GM21528 (cell line): ENCODE results near the gene PCDHGC3.

ENCODE experiments used
- ATAC-seq: cut with Tn5 transposase; IDR thresholded peaks from one replicate; pipeline ENCODE4 v1.9.1; 2021; ENCODE audit warnings: mild to moderate bottlenecking, moderate library complexity; ENCODE audit not compliant: unreplicated experiment, low FRiP score

The PCDHGC3 gene

GRCh38 chr5:141519605-141520565 lies 44.1 kb downstream of the PCDHGC3 start:
- ATAC-seq, result no peak

GRCh38 chr5:141521244-141521781 lies 45.5 kb downstream of the PCDHGC3 start:
- ATAC-seq, result no peak

DNA sequence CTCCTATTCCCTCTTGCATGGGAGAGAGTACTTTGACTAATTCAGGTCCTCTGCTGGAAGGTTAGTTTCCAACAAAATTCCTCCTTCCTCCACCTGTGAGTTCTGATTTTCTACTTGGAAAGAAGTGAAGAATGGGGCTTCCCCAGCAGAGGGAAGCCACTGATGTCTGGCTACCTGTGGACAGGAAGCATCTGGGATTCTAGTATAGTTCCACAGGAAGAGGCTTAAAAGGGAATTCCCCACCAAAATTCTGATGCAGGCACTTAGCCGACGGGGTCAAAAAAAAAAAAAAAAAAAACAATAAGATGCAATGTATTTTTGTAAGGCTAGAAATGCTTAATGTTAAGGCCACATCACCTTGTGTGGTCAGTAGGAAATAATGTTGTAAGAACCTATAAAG lies 46.5 kb downstream of the PCDHGC3 start:
- no peak for ATAC-seq

GRCh38 chr5:141523991-141524390 lies 48.2 kb downstream of the PCDHGC3 start:
- ATAC-seq, result no peak

DNA sequence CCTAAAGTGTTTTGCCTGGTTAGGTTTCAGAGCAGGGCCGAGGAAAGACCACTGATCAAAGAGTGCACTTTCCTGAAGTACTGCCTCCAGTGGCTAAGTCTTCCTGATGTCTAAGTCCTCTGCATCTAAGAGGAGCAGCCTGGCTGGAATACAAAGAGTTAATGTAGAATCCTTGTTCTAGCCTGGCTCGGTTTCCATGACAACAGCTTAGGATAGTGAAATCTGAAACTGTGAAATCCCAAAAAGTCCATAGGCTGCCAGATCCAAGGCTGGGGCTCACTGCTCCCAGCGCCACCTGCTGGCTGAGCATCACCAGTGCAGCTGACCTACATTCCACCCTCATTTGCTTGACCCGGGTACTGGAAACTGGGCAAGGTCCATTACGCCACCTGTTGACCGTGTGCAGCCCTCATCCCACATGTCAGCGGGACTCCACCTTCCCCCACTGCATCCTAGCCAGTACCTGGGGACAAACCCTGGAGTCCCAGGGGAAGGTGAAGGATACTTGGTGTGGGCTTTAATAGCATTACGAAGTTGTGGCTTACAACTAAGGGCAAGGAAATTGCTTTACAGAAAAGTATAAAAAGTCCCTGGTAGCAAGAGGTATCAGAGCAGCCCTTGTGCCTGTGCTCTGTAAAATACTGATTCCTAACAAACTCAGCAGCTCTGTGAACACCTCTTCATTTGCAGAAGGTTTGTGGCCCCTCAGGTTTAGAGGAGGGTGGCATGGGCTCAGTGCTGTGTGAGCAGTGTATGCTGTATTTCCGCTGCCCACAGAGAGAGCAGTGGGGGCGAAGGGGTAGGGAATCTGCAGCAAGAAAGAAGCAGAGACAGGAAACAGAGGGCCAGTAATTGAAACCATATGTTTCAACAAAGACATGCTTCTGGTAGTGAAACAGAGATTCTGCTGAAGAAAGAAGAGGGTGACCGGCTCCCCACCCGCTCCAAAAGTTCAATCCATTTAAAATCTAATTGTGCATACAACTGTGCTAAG lies 49.1 kb downstream of the PCDHGC3 start:
- ATAC-seq, result peak; percentile 65

DNA sequence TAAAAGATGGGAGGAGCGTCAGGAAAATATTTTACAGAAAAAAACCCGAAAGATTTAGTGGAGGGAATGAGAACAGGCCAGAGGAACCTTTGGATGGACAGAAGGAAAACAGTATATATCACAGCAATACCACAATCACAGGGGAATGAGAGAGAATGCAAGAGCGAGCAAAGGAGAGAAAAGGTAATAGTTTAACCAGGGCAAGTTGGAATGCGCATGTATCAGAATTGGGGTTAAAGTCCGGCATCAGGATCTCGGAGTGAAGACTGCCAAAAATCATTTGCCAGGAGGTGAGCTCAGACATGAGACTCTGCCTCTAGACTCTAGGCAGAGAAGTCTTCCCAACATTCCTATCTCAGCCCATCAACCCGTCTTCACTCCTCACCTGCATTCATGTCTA lies 49.9 kb downstream of the PCDHGC3 start:
- ATAC-seq, result no peak

- ATAC-seq, result no peak
These were observed 51.7 kb downstream of the PCDHGC3 start for GRCh38 chr5:141527426-141527825.
